GM18907 (cell line): ENCODE measurements around the gene ATP13A2.
A peak's percentile ranks its signal among the peaks of the same experiment; 100 is the strongest.
"Not testable (repeated sequence)": the region's sequence is repeated elsewhere in the genome, so short reads cannot be mapped to it uniquely, and the experiment has no call there.

Experiments
- ATAC-seq: cut with Tn5 transposase; IDR thresholded peaks from one replicate; pipeline ENCODE4 v1.9.1; 2021; ENCODE audit warnings: mild to moderate bottlenecking, moderate library complexity; ENCODE audit not compliant: unreplicated experiment

The ATP13A2 gene

DNA sequence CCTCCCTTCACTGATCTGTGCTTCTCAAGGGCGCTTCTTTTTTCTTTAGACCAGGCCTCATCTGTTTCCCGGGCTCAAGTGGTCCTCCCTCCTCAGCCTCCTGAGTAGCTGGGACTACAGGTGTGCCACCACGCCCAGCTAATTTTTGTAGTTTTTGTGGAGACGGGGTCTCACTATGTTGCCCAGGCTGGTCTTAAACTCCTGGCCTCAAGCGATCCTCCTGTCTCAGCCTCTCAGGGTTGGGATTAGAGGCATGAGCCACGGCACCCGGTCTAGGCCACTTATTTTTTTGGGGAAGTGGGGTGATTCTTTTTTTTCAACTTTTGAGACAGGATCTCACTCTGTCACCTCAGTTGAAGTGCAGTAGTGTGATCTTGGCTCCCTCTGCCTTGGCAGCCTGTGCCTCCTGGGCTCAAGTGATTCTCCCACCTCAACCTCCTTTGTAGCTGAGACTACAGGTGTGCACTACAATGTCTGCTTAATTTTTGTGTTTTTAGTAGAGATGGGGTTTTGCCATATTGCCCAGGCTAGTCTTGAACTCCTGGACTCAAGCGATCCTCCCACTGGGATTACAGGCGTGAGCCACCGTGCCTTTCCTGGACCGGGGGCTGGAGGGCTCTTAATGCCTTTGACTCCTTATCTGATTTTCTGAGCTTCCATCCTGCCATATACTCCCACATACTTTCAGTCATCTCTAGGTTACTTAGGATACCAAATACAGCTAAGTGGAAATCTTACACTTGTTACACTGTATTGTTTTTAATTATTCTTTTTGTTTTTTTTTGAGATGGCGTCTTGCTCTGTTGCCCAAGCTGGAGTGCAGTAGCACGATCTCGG is 50.2 kb downstream of the ATP13A2 start:
- ATAC-seq, result no peak

DNA sequence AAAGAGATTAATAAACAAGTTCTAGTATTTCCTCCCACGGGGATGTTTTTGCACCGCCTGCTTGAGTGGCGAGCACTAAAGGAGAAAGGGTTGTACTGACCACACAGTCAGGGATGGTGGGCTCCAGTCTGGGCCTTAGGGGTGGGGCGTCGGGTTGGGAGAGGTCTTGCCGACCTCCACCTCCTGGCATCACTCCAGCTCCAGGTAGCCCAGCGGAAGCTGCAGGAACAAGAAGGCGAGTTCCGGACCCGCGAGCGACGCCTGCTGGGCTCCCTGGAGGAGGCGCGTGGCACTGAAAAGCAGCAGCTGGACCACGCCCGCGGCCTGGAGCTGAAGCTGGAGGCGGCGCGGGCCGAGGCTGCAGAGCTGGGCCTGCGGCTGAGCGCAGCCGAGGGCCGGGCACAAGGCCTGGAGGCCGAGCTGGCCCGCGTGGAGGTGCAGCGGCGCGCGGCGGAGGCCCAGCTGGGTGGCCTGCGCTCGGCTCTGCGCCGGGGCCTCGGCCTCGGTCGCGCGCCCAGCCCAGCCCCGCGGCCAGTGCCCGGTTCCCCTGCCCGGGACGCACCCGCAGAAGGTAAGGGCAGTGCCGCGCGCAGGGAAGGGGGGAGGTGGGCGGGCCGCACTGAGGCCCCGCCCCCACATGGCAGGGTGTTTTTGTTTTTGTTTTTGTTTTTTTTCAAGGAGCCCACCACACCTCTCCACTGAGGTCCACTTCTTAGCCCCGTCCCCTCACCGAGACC is 51.0 kb downstream of the ATP13A2 start:
- ATAC-seq, result peak; percentile 83

DNA sequence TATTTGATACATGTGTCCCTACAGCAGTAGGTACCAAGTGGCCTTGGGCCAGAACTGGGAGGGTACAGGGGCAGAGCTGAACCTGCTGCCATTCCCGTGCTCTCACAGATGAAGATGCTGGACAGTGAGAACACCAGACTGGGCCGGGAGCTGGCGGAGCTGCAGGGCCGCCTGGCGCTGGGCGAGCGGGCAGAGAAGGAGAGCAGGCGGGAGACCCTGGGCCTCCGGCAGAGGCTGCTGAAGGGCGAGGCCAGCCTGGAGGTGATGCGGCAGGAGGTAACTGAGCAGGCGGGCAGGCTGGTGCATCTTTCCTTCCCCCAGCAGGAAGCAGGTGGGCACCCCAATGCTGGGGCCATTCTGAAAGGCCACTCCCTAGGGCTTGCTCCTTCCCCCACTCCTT is 53.3 kb downstream of the ATP13A2 start:
- no peak for ATAC-seq

DNA sequence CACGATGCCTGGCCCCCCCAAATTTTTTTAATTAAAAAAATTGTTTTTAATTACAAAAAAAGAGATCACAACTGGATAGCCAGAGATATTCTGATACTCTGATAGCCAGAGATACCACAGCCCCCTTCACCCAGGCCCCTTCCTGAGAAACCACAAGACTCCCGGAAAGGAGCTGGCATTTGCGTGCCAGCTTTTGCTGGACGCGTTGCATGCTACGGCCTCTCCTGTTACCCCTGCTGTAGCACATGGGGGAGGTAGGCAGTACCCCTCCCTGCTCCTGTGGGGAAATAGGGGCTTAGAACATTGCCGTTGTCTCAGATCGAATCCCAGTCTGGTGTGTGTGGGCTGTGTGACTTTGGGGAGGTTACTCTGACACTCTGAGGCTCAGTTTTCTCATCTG is 54.0 kb downstream of the ATP13A2 start:
- ATAC-seq, result no peak

DNA sequence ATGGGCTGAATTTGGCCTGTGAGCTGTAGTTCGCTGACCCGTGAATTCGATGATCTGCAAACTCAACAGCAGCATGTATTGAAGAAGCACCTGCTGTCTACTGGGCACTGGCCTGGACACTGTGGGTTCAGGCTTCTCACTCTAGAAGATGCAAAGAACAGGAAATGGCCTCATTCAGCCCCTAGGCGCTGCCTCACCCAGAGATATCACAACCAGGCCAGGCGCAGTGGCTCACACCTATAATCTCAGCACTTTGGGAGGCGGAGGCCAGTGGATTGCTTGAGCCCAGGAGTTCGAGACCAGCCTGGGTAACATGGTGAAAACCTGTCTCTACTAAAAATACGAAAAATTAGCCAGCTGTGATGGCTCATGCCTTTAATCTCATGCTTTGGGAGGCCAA is 55.0 kb downstream of the ATP13A2 start:
- ATAC-seq, result no peak

DNA sequence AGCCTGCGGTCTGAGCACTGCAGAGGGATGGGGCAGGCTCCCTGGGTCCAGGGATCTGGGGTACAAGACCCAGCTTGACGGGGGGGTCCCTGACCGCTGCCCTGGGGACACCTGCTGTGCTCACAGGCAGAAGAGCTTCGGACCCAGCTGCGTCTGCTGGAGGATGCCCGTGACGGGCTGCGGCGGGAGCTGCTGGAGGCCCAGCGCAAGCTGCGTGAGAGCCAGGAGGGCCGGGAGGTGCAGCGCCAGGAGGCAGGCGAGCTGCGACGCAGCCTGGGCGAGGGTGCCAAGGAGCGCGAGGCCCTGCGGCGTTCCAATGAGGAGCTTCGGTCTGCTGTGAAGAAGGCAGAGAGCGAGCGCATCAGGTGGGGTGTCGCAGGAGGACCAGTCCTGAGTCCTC is 56.5 kb downstream of the ATP13A2 start:
- ATAC-seq, result no peak

DNA sequence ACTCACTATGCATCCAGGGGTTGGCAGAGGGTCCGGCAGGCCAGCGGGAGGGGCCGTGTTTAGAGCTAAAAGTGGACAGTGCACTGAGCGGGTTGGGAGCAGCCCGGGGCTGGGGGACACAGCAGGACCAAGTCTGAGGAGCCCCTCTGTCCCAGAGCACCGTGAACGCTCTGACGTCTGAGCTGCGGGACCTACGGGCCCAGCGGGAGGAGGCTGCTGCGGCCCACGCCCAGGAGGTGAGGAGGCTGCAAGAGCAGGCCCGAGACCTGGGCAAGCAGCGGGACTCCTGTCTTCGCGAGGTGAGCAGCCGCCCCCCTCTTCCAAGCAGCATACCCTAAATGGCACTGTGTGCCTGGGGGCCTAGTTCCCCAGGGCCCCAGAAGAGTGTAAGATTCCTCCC is 57.1 kb downstream of the ATP13A2 start:
- ATAC-seq, result no peak

DNA sequence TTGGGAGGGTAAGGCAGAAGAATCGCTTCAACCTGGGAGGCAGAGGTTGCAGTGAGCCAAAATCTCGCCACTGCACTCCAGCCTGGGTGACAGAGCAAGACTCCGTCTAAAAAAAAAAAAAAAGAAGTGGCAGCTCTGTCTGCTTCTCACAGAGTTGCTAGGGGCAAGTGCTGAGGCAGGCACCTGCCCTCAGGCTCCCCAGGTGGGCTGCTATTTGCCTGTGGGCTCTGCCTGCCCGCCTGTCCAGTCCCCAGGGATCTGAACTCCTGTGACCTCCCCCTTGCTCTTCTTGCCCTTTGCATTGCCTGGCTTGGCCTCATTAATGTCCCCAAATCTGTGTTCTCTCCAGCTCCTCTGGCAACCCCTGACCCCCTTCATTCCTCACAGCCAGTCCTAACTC is 59.4 kb downstream of the ATP13A2 start:
- ATAC-seq, result not testable (repeated sequence)

DNA sequence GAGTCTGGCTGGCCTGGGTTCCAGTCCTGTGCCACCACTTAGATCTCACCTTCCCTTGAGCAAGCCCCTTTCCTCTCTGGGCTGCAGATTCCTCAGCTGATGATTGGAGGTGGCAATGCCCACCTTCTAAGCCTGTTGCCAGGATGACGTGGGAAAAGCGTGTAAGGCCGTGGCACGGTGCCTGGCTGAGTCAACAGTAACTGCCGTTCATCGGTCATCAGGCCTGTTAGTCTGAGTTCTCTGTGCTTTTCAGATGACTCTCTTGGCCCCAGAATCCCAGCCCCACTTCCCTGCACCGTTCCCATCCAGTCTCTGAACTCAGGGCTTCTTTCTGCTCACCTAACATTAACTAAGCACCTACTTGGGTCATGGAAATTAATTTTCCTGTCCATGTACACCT is 62.7 kb downstream of the ATP13A2 start:
- ATAC-seq, result not testable (repeated sequence)

DNA sequence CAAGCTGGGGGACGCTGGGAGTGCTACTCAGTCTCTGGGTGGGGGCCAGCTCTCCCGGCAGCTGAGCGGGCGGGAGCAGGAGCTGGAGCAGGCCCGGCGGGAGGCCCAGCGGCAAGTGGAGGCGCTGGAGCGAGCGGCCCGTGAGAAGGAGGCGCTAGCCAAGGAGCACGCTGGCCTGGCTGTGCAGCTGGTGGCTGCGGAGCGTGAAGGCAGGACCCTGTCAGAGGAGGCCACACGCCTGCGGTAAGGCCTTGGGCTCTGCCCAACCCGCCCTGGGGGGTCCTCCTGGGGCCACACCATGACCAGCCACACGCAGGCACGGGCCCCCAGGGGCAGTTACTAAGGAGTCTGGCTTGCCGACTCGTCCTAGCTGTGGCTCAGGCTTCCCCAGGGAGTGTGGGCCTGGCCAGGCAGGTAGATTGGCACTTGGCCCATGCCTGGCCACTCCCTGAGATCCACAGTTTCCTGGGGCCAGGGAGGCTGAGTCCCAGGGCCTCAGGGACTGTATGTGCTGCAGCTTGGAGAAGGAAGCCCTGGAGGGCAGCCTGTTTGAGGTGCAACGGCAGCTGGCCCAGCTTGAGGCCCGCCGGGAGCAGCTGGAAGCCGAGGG is 63.3 kb downstream of the ATP13A2 start:
- not testable (repeated sequence) for ATAC-seq

DNA sequence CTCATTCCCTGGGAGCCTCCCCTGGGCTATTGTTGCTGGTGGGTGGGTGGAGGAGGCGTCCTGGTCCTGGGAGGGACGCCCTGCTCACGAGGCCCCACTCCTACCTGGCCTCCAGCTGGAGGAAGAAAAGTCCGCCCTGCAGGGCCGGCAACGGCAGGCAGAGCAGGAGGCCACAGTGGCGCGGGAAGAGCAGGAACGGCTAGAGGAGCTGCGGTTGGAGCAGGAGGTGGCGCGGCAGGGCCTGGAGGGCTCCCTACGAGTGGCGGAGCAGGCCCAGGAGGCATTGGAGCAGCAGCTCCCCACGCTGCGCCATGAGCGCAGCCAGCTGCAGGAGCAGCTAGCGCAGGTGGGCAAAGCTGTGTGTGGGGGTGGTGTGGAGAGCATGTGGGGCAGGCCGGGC is 65.1 kb downstream of the ATP13A2 start:
- no peak for ATAC-seq

DNA sequence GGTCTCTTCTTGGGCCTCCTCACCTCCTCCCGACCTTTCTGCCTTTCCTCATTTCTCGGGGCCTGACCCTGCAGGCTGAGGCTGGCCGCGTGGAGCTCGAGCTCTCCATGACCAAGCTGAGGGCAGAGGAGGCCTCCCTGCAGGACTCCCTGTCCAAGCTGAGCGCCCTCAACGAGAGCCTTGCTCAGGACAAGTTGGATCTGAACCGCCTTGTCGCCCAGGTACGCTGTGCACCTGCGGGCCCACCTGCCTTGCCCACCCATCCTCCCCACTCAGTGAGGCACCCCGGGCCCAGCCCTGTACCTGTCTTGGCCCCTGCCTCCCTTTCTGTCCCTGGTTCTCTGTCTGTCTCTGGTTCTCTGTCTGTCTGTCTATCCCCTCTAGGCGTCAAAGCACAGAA is 65.5 kb downstream of the ATP13A2 start:
- ATAC-seq, result not testable (repeated sequence)

DNA sequence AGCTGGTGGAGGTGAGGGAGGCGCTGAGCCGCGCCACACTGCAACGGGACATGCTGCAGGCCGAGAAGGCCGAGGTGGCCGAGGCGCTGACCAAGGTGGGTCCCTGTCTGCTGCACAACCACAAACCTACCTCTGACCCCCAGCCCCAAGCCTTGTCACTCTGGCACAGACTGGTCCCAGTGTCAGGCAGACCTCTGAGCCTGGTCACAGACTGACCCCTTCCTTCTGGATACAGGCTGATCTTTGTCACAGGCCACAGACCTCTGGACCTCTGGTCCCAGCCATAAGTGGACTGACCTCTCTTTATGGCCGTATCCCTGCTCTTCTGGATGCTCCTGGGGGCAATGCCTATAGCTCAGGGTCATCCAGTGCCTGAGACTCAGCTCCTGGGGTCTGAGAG is 66.2 kb downstream of the ATP13A2 start:
- ATAC-seq, result not testable (repeated sequence)

DNA sequence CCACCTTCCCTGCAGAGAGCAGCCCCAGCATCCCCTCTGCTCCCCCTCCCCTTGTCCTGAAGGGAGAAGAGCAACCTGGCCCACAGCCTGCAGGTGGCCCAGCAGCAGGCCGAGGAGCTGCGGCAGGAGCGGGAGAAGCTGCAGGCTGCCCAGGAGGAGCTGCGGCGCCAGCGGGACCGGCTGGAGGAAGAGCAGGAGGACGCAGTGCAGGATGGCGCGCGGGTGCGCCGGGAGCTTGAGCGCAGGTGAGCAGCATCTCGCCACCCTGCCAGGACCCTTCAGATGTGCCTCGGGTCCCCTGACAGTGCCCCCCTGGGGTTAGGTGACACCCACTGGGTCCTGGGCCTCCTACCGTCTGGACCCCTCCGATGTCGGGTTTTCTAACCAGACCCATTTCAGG is 67.7 kb downstream of the ATP13A2 start:
- ATAC-seq, result no peak

DNA sequence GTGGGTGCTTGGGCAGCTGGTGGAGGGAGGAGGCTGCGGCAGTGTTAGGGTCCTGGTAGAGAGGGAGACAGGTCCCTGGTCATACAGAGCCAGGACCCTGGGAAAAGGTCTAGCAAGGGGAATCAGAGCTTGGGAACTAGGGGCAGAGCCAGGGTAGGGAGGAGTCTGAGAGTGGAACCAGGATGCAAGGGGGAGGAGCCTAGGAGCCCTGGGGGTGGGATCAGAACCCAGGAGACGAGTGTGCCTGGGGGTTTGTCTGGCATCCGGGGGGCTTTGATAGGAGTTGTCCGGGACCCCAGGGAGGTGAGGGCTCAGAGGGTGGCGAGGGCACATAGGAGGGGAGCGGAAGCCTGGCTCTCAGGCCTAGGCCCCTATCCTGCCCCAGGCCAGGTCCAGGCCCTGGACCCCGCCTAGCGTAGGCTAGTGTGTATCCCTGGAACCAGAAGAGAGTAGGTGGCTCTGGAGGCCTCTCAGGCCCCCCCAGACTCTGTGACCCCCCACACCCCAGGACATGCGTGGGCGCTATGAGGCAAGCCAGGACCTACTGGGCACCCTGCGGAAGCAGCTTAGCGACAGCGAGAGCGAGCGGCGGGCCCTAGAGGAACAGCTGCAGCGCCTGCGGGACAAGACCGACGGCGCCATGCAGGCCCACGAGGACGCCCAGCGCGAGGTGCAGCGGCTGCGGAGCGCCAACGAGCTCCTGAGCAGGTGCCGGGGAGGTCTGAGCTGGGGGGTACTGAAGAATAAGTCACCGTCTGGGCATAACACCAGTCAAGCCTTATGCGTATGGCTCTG is 72.1 kb downstream of the ATP13A2 start:
- not testable (repeated sequence) for ATAC-seq

DNA sequence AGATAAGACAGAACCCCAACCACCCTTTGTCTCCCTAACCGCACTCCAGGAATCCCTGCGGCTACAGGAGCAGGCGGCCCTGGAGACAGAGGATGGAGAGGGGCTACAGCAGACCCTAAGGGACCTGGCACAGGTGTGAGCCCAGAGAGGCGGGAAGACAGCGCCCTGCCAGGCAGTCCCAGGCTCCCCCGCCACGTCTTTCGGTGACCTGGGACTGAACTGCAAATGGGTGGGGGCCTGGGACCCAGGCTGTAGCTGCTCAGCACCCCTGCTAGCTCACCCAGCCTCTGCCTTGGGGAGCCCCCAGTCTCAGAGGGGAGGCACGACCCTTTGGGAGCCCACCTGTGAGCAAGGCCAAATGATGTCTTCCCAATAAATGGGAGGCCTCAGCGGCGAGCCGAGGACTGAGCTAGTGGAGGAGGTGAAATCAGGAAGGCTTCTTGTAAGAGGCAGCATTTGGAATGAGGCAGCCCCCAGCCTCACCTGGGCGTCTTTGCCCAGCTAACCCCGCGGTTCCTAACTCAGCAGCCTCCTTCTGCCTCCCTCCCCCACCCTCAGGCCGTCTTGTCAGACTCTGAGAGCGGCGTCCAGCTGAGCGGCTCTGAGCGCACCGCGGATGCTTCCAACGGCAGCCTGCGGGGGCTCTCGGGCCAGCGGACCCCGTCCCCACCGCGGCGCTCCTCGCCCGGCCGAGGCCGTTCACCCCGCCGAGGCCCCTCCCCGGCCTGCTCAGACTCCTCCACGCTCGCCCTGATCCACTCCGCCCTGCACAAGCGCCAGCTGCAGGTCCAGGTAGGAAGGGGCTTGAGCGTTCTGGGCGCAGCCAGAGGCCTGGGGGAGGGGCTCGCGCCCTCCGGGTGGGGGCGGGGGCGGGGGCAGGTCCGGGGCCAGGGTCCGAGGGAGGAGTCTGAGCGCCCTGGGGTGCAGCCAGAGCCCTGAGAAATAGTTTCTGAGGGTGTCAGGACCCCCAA is 73.1 kb downstream of the ATP13A2 start:
- ATAC-seq, result no peak

DNA sequence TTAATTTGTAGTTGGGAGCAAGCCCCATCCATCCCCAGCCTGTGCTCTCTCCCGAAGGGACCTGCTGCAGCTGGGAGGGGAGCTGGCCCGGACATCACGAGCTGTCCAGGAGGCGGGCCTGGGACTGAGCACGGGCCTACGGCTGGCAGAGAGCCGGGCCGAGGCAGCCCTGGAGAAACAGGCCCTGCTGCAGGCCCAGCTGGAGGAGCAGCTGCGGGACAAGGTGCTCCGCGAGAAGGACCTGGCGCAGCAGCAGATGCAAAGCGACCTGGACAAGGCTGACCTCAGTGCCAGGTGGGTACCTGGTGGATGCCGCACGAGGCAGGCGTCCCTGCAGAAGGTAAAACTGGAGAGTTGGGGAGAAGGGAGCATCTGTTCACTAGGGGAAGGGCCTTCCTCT is 75.1 kb downstream of the ATP13A2 start:
- not testable (repeated sequence) for ATAC-seq
